Coronary artery (tissue), 2 donors: ENCODE data around the gene TEAD2.
"Not testable (repeated sequence)": the region's sequence is repeated elsewhere in the genome, so short reads cannot be mapped to it uniquely, and the experiment has no call there.

Experiments used
- DNase-seq: peaks from one replicate; pipeline ENCODE4 v3.0.0-alpha.2; 2017; ENCODE audit warnings: low spot score
- H3K27ac ChIP-seq, 2 donors: fragments of 200-600 bp; sonication (generic); one replicate each; pipeline ENCODE4 v1.5.1; 2016 to 2019
- H3K4me3 ChIP-seq: fragments of 200-600 bp; sonication (generic); 2 replicates; pipeline ENCODE4 v1.5.1; 2016; ENCODE audit warnings: mild to moderate bottlenecking, moderate library complexity
- TF ChIP-seq, protein P1 (sequence below): fragments of 200-600 bp; sonication (generic); IDR thresholded peaks from one replicate; pipeline ENCODE4 v1.5.1; 2019; ENCODE audit warnings: antibody characterized with exemption

The TEAD2 gene

DNA sequence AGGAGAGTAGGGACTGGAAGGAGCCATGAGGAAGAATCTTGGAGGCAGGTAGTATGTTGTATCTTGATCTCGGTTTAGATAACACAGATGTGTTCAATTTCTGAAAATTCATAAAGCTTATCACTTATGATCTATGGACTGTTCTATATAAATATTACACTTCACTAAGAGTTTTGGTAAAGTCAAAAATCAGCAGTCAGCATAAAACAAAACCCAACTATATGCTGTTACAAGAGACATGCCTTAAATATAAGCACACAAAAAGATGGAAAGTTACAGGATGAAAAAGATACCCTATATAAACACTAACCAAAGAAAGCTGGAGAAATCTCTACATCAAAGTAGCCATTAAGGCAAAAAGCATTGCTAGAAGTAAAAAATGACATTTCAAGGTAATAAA, 21.4 kb upstream of the TEAD2 start:
- Histone ChIP-seq H3K27ac (no peak overlapping the region), H3K4me3 (no peak overlapping the region)
- no peak for DNase-seq
- TF ChIP-seq, protein P1, sequence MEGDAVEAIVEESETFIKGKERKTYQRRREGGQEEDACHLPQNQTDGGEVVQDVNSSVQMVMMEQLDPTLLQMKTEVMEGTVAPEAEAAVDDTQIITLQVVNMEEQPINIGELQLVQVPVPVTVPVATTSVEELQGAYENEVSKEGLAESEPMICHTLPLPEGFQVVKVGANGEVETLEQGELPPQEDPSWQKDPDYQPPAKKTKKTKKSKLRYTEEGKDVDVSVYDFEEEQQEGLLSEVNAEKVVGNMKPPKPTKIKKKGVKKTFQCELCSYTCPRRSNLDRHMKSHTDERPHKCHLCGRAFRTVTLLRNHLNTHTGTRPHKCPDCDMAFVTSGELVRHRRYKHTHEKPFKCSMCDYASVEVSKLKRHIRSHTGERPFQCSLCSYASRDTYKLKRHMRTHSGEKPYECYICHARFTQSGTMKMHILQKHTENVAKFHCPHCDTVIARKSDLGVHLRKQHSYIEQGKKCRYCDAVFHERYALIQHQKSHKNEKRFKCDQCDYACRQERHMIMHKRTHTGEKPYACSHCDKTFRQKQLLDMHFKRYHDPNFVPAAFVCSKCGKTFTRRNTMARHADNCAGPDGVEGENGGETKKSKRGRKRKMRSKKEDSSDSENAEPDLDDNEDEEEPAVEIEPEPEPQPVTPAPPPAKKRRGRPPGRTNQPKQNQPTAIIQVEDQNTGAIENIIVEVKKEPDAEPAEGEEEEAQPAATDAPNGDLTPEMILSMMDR = no peak

DNA sequence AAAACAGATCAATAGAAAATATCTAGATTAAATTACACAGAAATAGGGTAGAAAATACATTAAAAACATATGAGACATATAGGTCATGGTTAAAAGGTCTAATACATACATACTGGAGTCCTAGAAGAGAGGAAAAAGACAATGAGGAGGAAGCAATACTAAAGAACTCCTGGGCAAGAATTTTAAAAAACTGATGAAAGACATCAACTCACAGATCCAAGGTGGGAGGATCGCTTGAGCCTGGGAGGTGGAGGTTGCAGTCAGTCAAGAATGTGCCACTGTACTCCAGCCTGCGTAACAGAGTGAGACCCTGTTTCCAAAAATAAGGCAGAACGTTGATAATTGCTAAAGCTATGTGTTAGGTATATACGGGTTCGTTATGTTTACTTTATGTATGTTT, 20.4 kb upstream of the TEAD2 start:
- H3K27ac ChIP-seq = no peak overlapping the region
- TF ChIP-seq, protein P1 = no peak
- no peak for DNase-seq
- no peak overlapping the region for H3K4me3 ChIP-seq

DNA sequence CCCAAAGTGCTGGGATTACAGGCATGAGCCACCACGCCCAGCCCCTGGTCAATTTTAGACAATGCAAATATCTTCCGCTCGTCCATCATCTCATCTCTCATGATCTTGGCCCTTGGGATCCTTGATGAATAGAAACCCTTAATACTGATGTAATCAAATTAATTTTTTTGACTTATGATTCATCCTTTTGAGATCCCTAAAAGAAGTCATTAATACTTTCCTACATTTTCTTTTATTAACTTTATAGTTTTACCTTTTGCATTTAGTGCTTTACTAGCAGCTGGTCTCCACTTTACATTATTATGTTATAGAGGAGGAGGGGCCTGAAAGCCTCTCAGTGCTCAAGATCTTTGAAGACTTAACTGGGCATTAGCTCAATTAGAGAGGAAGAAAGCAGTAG, 18.2 kb upstream of the TEAD2 start:
- TF ChIP-seq, protein P1 = no peak
- DNase-seq = no peak

DNA sequence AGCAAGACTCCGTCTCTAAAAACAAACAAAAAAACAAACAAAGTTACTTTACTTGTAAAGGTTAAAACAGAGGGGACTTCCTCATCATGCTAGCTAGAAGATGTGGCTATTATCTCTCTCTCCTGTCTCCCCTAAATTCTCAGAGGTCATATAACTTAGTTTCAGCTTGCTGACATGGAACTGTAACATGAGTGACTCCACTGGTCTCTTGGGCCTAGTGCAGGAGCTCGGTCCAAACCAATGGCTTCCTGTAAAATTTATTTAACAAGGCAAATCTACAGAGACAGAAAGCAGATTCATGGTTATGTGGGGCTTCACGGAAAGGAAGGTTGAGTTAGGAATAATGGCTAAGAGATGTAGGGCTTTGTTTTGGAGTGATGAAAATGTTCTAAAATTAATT, 16.3 kb upstream of the TEAD2 start:
- DNase-seq = no peak
- TF ChIP-seq, protein P1 = no peak
- Histone ChIP-seq H3K27ac (no peak overlapping the region), H3K4me3 (no peak overlapping the region)

More for the DNA sequence above, 18.2 kb upstream of the TEAD2 start:
- H3K27ac ChIP-seq = no peak overlapping the region
- no peak overlapping the region for H3K4me3 ChIP-seq

DNA sequence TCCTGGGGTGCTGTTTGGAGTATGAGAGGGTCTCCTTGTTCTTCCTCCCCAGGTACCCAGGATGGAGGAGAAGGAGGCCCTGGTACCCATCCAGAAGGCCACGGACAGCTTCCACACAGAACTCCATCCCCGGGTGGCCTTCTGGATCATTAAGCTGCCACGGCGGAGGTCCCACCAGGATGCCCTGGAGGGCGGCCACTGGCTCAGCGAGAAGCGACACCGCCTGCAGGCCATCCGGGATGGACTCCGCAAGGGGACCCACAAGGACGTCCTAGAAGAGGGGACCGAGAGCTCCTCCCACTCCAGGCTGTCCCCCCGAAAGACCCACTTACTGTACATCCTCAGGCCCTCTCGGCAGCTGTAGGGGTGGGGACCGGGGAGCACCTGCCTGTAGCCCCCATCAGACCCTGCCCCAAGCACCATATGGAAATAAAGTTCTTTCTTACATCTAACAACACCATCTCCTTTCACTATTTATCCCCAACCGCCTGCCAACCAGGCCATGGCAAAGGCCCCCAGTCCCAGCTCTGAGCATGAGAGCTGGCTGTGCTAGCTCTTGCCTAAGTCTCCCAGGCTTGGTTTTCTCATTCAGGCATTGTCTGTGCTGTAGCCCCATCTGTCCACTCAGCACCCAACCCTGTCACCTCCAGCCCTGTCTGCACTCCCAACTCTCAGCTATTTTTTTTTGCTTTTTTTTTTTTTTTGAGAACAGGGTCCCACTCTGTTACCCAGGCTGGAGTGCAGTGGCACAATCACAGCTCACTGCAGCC, 12.6 kb upstream of the TEAD2 start:
- no peak for DNase-seq
- TF ChIP-seq, protein P1 = no peak
- Histone ChIP-seq H3K27ac (no peak overlapping the region), H3K4me3 (no peak overlapping the region)

DNA sequence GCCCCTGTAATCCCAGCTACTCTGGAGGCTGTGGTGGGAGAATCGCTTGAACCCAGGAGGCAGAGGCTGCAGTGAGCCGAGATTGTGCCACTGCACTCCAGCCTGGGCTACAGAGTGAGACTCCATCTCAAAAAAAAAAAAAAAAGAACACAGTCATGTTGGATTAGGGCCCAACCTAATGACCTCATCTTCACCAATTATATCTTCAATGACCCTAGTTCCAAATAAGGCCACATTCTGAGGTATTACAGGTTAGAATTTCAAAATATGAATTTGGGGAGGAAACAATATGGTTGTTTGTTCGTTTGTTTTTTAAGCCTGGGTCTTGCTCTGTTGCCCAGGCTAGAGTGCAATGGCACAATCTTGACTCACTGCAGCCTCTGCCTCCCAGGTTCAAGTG, 11.0 kb upstream of the TEAD2 start:
- H3K27ac ChIP-seq, H3K4me3 ChIP-seq, DNase-seq: not testable (repeated sequence)

DNA sequence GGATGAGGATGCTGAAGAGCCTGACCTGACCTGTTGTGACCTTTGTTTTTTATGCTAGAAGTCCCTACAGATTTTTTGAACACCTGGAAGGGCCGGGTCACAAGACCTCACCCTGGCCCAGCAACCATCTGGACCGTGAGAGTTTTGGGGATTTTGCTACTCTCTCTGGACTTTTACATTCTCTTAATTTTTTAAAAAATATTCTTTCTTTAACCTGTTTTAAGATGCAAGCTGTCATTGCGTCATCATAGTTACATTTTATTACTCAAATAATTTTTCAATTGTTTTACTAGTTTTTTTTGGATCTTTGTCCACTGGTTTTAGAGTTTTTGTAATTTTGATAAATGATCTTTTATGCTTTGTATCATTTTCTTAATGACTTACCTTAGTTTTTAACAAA, 9.0 kb upstream of the TEAD2 start:
- TF ChIP-seq, protein P1 = no peak
- no peak for DNase-seq
- Histone ChIP-seq H3K27ac (no peak overlapping the region), H3K4me3 (no peak overlapping the region)
